Activated naive CD4-positive, alpha-beta T cell treated with anti-CD3 and anti-CD28 coated beads, Interleukin-2, amount 50 U/mL, for 72 hours (primary cell): ENCODE measurements around the gene MOB1B. TPM values are rescaled to one million over a fixed set of nuclear protein-coding genes. Genes with fewer than 3 reads are reported as not detected.
A peak's percentile ranks its signal among the peaks of the same experiment; 100 is the strongest.

Experiments used
- ATAC-seq, 2 donors: fragments of 150-1000 bp; cut with Tn5 transposase; 2 replicates each; pipeline ENCODE4 v1.10.0; 2021; ENCODE audit warnings: mild to moderate bottlenecking in 2 of 2, moderate library complexity in 2 of 2
- DNase-seq, 2 donors: peaks; one replicate each; pipeline ENCODE4 v3.0.0; 2021 to 2022; ENCODE audit warnings: low spot score in 2 of 2
- H3K27ac Mint-ChIP-seq, 2 donors: one replicate each; pipeline ENCODE4 v1.8.0; 2022; ENCODE audit warnings: mild to moderate bottlenecking in 2 of 2, mixed read lengths in 2 of 2
- H3K36me3 Mint-ChIP-seq, 2 donors: one replicate each; pipeline ENCODE4 v1.8.0; 2022; ENCODE audit warnings: mixed read lengths in 2 of 2
- H3K9me3 Mint-ChIP-seq, 2 donors: one replicate each; pipeline ENCODE4 v1.8.0; 2022; ENCODE audit warnings: mixed read lengths in 2 of 2
- total RNA-seq, 2 donors: library from RNA; stranded (reverse); gene quantifications; one replicate each; pipeline ENCODE4 v1.2.3, GENCODE V29; 2022

Gene MOB1B
- total RNA-seq, 2 donors from 2014 or later = 15.7 to 29.2 TPM

- Mint-ChIP-seq H3K9me3 (no peaks in the 10 kb centered on the region), H3K27ac (peak overlapping the region; percentile 88 to 92), H3K36me3 (peaks cover 16 to 24% of the 10 kb centered on the region in 2 donors)
- ATAC-seq = no peak
- DNase-seq = no peak
Measured at GRCh38 chr4:70901607-70901983, 574 bp upstream of the MOB1B start.

- H3K9me3 Mint-ChIP-seq = no peaks in the 10 kb centered on the region
- DNase-seq (peak in 1 of 2 donors; percentile 57), ATAC-seq (peak; percentile 59 to 63)
- H3K27ac Mint-ChIP-seq = peak overlapping the region; percentile 88 to 95
- peaks cover 16 to 26% of the 10 kb centered on the region in 2 donors for H3K36me3 Mint-ChIP-seq
Measured at GRCh38 chr4:70902577-70903290, 565 bp downstream of the MOB1B start.

DNA sequence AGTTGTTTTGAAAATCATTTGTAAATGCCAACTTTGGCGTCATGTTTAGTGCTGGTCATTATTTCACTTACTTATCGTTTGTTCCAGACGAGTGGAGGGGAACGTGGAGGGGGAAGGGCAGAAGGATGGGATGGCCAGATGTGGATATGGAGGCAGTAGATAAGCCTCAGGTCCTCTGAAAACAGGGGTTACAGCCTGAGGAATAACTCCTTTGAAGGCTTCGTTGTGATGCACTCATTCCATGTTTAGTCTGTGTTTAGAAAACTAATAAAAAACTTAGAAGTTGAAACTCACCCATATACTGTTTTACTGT, 1.1 kb downstream of the MOB1B start:
- ATAC-seq (no peak), DNase-seq (no peak)
- H3K9me3 Mint-ChIP-seq = no peaks in the 10 kb centered on the region
- H3K27ac Mint-ChIP-seq = peak overlapping the region; percentile 88 to 95
- H3K36me3 Mint-ChIP-seq = peaks cover 16 to 26% of the 10 kb centered on the region in 2 donors

DNA sequence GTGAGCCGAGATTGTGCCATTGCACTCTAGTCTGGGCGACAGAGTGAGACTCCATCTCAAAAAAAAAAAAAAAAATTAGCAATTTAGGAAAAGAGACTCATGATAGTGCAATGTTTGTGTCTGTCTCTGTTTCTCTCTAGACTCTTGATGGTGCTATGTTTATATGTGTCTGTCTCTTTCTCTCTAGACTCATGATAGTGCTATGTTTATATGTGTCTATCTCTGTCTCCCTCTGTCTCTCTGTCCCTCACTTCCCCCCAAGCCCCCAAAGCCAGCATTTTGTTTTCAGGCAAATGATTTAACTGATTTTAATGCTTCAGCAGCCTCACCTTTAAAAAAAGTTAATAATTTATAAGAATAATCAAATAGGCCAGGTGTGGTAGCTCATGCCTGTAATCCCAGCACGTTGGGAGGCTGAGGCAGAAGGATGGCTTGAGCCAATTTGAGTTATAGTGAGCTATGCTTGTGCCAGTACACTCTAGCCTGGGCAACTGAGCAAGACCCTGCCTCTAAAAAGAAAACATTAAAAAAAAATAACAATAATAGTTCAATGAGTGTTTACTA, 6.9 kb downstream of the MOB1B start:
- Mint-ChIP-seq H3K36me3 (peaks cover 10 to 30% of the 10 kb centered on the region in 2 donors), H3K9me3 (no peaks in the 10 kb centered on the region), H3K27ac (peak overlapping the region in 1 of 2 donors; percentile 12)
- ATAC-seq = no peak
- no peak for DNase-seq

DNA sequence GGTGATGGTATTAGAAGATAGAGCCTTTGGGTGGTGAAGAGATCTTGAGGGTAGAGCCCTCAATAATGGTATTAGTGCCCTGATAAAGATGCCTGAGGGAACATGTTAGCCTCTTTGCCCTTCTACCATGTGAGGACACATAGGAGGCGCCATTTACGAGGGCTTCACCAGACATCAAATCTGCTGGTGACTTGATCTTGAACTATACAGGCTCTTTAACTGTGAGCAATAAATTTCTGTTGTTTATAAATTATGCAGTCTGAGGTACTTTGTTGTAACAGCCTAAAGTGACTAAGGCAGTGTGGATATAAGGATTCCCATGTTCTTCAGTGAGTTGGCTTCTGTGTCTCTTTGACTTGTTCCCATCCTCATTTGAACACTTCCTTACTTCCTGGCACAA, 11.8 kb downstream of the MOB1B start:
- Mint-ChIP-seq H3K36me3 (peaks cover 4 to 18% of the 10 kb centered on the region in 2 donors), H3K27ac (no peak overlapping the region), H3K9me3 (peaks cover 0 to 4% of the 10 kb centered on the region in 2 donors)
- DNase-seq (no peak), ATAC-seq (no peak)

DNA sequence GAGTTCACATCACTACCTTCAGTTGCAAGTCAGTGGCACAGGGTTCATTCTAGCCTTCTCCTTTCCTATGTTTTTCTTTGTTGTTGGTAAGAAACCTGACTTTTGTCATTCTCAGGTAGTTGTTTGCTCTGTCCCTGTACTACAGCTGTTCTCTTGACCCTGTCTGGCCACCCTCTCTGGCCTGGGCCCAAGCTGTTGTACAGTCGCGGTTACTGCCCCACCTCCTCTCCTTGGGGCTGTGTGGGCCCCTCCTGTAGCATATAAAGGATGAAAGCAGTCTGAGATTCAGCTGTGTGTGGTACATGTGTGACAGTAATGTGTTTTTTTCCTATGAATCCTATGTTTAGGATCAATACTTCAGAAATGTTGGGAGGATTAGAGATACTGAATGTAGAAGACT, 12.5 kb downstream of the MOB1B start:
- DNase-seq = no peak
- Mint-ChIP-seq H3K27ac (no peak overlapping the region), H3K9me3 (peaks cover 0 to 4% of the 10 kb centered on the region in 2 donors), H3K36me3 (peaks cover 4 to 18% of the 10 kb centered on the region in 2 donors)
- no peak for ATAC-seq

GRCh38 chr4:70915036-70915815, 13.1 kb downstream of the MOB1B start:
- Mint-ChIP-seq H3K27ac (no peak overlapping the region), H3K9me3 (peaks cover 0 to 6% of the 10 kb centered on the region in 2 donors), H3K36me3 (peaks cover 6 to 21% of the 10 kb centered on the region in 2 donors)
- ATAC-seq (no peak), DNase-seq (no peak)

DNA sequence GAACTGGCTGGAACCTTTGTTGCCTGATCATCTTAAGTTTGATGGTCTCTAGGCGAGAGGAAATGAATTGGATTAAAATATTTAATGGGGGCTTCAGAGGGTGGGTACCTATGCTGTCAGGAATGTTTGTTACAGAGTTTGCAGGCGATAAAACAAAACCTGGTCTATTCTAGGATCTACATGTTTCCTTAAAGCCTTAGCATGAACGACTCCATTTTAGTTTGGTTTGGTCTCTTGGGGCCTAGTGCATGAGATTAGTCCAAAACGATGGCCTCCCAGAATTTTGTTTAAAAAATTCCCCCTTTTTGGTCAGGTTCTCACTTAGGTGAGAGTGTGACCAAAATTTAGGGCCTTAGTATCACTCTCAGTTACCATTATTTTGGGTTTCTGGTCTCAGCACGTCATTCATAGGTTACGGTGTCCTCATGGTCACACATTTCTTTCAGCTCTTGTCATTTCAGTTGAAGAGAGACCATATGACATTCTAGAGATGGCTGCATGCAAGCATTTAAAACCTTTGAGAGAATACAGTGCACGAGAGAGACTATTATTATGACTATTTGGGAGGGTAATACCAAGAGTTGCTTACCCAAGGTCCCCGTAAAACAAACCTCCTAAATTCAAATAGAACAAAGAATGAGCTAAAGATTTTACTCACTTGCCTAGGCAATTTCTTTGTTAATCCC, 13.8 kb downstream of the MOB1B start:
- DNase-seq (no peak), ATAC-seq (no peak)
- Mint-ChIP-seq H3K36me3 (peaks cover 10 to 28% of the 10 kb centered on the region in 2 donors), H3K9me3 (peaks cover 0 to 13% of the 10 kb centered on the region in 2 donors), H3K27ac (no peak overlapping the region)

DNA sequence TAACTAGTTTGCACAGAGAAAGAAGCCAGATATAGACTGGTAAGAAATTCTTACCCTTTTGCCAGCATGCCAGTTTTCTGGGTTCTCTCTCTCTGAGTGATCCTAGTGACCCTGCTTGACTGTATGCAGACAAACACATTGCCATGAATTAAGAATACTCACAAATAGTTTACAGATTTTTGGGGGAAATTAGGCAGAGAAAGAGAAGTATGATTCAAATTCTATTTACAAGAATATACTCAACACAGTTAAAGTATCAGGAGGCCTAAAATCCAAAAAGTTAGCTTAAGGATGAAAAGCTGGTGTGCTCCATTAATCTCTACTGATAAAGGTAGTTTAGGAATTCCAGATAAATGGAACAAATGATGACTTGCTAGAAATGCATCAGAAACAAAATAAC, 18.4 kb downstream of the MOB1B start:
- Mint-ChIP-seq H3K36me3 (peaks cover 5 to 10% of the 10 kb centered on the region in 2 donors), H3K27ac (peak overlapping the region in 1 of 2 donors; percentile 27), H3K9me3 (peaks cover 0 to 8% of the 10 kb centered on the region in 2 donors)
- ATAC-seq = no peak
- DNase-seq = no peak

- ATAC-seq (no peak), DNase-seq (no peak)
- Mint-ChIP-seq H3K9me3 (peaks cover 0 to 8% of the 10 kb centered on the region in 2 donors), H3K36me3 (peaks cover 1 to 5% of the 10 kb centered on the region in 2 donors), H3K27ac (no peak overlapping the region)
Measured at GRCh38 chr4:70925418-70925817, 23.2 kb downstream of the MOB1B start.

GRCh38 chr4:70925899-70926635, 23.9 kb downstream of the MOB1B start:
- Mint-ChIP-seq H3K36me3 (no peaks in the 10 kb centered on the region), H3K27ac (peak overlapping the region; percentile 17 to 46), H3K9me3 (peaks cover 0 to 3% of the 10 kb centered on the region in 2 donors)
- ATAC-seq = peak; percentile 63 to 87
- DNase-seq = no peak

- DNase-seq (peak in 1 of 2 donors; percentile 27), ATAC-seq (peak; percentile 69 to 75)
- Mint-ChIP-seq H3K27ac (peak overlapping the region; percentile 16 to 17), H3K9me3 (peaks cover 0 to 3% of the 10 kb centered on the region in 2 donors), H3K36me3 (no peaks in the 10 kb centered on the region)
Measured at GRCh38 chr4:70927502-70928137, 25.5 kb downstream of the MOB1B start.

DNA sequence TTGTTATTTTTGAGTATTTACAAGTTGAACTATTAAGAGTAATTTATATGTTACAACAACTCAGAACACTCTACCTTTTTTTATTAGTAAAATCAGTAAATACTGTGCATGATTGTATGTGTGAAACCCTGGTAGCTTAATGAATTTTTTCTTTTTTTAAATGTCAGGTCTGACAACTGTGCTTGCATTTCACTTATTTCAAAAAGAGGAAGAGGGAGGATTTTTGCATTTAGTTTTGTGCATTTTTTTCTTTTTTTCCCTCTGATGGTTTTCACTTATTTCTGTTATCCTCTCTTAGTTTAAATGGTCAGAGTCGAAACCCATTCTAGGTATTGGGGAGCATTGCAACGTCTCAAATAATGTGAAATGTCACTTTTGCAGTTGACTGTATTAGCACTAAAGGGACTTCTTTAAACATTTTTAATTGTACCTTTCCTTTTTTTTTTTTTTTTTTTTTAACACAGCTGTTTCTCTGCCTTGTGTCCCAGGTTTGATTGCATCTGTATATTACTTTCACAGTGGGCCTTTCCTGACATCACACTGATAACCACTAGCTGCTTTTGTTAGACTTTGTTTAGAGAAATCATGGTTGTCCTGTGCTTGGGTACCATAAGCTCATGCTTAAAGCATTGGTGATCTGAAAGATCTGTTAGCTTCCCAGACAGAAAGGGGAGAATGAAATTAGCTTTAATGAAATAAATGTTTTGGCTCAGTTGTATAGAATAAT, 28.5 kb downstream of the MOB1B start:
- peaks cover 0 to 3% of the 10 kb centered on the region in 2 donors for H3K9me3 Mint-ChIP-seq
- no peak for ATAC-seq

DNA sequence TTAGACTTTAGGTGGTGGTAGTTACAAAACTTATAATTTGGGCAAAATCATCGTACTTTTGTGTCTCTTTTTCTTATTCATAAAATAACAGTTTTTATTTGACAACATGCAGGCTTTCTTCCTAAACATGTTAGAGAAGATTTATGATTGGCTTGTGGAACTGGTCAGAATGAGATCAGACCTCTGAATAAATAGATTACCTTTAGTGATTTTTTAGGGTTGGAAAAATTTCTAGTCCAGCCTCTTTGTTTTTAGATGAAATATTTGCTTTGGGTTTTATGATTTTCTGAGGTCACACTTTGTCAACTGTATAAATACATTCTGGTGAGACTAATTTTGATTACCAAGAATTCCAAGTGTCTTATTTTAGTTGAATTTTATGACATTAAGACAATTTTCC, 29.2 kb downstream of the MOB1B start:
- no peak overlapping the region for H3K27ac Mint-ChIP-seq
- peaks cover 0 to 2% of the 10 kb centered on the region in 2 donors for H3K9me3 Mint-ChIP-seq
- DNase-seq (no peak), ATAC-seq (no peak)
- no peaks in the 10 kb centered on the region for H3K36me3 Mint-ChIP-seq

More for the DNA sequence above, 28.5 kb downstream of the MOB1B start:
- no peak for DNase-seq
- Mint-ChIP-seq H3K36me3 (no peaks in the 10 kb centered on the region), H3K27ac (no peak overlapping the region)

- DNase-seq (no peak), ATAC-seq (no peak)
- Mint-ChIP-seq H3K36me3 (no peaks in the 10 kb centered on the region), H3K27ac (no peak overlapping the region), H3K9me3 (no peaks in the 10 kb centered on the region)
Measured at GRCh38 chr4:70932984-70933383, 30.8 kb downstream of the MOB1B start.
